Mesodermal cell (in vitro differentiated cells): ENCODE data around the gene PTF1A.

Source experiments
- H3K27ac ChIP-seq: 2 replicates; pipeline ENCODE4 v1.7.0; 2013; ENCODE audit warnings: mild to moderate bottlenecking, low read depth, low read length, moderate library complexity; ENCODE audit not compliant: severe bottlenecking
- H3K36me3 ChIP-seq: 2 replicates; pipeline ENCODE4 v1.7.1; 2013; ENCODE audit warnings: mild to moderate bottlenecking, low read length, moderate library complexity; ENCODE audit not compliant: control insufficient read depth, insufficient read depth
- H3K4me1 ChIP-seq: one replicate; pipeline ENCODE4 v1.7.1; 2013; ENCODE audit warnings: mild to moderate bottlenecking, low read length; ENCODE audit not compliant: insufficient read depth, control insufficient read depth, poor library complexity, severe bottlenecking
- H3K4me3 ChIP-seq: 2 replicates; pipeline ENCODE4 v1.7.0; 2013; ENCODE audit warnings: low read length, control low read depth, mild to moderate bottlenecking; ENCODE audit not compliant: insufficient read depth, poor library complexity, severe bottlenecking; ENCODE audit errors: extremely low read depth
- H3K9me3 ChIP-seq: 2 replicates; pipeline ENCODE4 v1.7.1; 2013; ENCODE audit warnings: mild to moderate bottlenecking, low read length, moderate library complexity; ENCODE audit not compliant: control insufficient read depth
- WGBS, 2 experiments: methylation state at CpG; one replicate each; pipeline ENCODE4 v1.1.5; 2013; ENCODE audit warnings: missing lambda C conversion rate in 2 of 2; ENCODE audit not compliant: insufficient coverage in 2 of 2; 5-methylcytosine and 5-hydroxymethylcytosine counted together

PTF1A gene

DNA sequence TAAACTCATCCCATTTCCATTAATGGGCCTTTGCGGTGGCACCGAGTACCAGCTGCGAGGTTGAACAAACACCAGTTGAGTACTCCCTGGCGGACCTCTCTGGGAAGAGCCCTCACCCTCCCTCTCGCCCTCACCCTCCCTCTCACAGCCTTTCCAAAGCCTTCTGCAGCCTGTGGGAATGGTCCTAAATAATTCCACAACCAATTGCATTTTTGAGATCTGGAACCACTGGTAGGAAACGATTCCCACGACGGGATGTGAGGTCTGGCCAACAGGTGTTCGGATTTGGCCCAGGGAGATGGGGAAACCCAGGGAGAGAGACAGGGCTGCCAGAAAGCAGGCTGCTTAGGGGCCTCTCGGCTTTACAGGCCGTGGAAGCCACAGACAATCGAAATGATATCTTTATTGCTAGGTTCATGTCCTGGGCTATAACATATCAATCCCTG, 5.3 kb downstream of the PTF1A start:
- no peaks in the 10 kb centered on the region for H3K36me3 ChIP-seq
- H3K4me3 ChIP-seq, result no peak overlapping the region
- no peaks in the 10 kb centered on the region for H3K4me1 ChIP-seq
- no peak overlapping the region for H3K27ac ChIP-seq
- H3K9me3 ChIP-seq, result no peaks in the 10 kb centered on the region
- WGBS, 2 experiments, result 14 to 15% methylated on average over 10 to 11 of the region's 12 CpGs

DNA sequence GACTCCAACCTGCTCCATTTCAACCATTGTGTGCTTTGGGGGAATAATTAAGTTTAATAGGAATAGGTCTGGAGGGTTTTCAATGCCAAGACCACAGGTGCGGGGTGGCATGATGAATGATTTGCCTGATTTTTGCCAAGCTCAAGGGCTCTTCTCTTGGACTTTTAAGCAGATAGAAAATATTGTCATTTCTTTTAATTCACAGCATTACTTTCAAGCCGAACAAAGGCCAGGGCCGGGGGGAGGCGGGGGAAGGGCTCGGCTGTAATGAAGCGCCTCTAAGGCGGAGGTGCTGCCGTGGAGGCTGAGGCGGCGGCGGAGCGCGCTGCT, 6.5 kb downstream of the PTF1A start:
- H3K4me1 ChIP-seq, result no peaks in the 10 kb centered on the region
- peak overlapping the region; percentile 28 for H3K4me3 ChIP-seq

DNA sequence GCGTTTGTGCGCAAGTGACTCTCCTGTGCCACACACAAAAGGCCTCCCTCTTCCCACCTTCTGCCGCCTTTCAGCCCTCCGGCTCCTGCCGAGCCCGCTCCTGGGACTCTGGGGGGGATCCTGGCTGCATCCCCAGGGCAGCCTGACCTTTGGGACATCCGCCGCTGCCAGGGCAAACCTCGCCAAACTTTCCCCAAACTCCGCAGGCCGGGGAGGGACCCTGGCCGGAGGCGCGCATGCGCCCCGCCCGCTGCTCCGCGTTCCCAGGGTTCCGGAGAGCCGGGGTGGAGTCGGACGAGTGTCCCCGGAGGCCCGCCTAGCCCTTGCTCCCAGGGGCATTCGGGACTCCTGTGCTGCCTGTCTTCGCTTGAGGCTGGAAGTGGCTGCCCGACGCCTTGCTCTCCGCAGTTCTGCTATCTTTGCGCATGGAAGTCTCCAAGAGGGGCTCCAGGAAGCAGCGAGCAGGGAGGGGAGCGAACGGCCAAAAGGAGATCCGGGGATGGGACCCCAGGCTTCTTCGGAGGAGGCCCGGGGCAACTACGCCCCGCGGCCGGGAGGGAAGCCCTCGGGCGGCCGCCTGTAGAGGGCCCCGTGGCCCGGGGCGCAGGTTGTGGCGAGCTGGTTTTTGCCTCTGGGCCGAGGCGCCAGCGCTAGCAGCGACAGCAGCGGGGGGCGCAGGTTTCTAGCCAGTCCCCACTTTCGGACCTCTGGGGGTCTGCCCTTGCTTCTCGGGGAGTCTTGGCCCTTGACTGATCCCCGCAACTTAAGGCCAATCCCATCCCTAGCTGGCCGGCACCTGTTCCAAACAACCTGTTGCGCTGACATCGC, 7.0 kb downstream of the PTF1A start:
- H3K36me3 ChIP-seq, result no peaks in the 10 kb centered on the region
- H3K27ac ChIP-seq, result no peak overlapping the region
- H3K9me3 ChIP-seq, result no peaks in the 10 kb centered on the region
- peak overlapping the region; percentile 28 for H3K4me3 ChIP-seq
- 0 to 1% methylated on average over 47 to 51 of the region's 60 CpGs for WGBS, 2 experiments
- no peaks in the 10 kb centered on the region for H3K4me1 ChIP-seq

More for the DNA sequence above, 6.5 kb downstream of the PTF1A start:
- no peaks in the 10 kb centered on the region for H3K9me3 ChIP-seq
- no peak overlapping the region for H3K27ac ChIP-seq
- H3K36me3 ChIP-seq, result no peaks in the 10 kb centered on the region
- WGBS, 2 experiments, result 2 to 3% methylated on average over 8 to 9 of the region's 13 CpGs

DNA sequence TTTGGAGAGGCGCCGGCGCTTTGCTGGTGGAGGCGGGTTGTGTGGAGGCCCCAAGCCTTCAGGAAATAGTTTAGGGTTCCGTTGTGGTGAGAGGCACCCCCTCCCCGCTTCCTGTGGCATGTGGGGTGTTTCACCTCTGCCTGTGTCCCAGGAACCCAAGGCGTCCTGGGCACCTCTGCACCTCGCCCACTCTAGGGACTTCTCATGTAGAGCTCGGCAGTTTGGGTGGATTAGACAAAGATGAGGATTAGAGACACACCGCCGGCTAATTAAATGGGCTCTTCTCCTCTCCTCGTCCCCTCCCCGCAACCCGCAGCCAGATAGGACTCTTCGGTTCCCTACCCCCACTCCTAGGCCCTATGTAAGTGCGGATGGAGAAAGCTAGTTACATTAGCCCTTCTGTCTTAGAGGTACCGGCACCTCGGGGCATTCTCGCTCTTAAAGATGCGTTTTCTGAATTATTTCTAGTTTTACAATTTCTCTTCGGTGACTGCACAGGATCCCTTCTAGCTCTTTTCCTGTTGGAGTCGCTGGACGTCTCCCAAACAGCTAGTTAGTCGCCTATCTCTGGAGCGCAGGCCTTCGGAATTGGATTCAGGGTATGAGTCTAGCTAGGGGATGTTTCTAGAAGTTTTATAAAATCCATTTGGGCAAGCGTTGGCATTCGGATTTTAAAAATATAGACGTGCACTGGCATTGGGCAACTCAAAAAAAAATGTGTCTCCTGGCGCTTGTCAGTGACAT, 7.8 kb downstream of the PTF1A start:
- WGBS, 2 experiments, result 2 to 3% methylated on average over 17 to 24 of the region's 30 CpGs
- no peaks in the 10 kb centered on the region for H3K9me3 ChIP-seq
- no peak overlapping the region for H3K27ac ChIP-seq
- no peaks in the 10 kb centered on the region for H3K4me1 ChIP-seq
- H3K4me3 ChIP-seq, result no peak overlapping the region
- H3K36me3 ChIP-seq, result no peaks in the 10 kb centered on the region

DNA sequence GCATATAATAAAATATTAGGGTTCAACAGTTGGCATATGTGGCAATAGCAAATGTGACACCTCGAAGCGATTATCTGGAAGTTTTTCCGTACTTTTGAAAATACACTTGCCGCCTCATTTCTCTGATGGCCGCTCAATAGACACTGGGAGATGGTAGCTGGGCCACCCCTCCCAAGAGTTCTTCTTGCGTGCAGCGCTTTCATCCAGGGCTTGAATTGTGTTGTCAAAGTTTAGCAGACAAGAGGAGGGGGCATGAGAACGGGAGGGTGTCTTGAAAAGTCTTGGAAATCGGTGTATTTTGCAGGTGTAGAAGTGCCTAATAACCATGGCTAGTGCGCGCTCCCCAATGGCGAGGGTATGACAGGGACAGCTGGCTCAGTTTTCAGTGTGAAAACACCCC, 8.5 kb downstream of the PTF1A start:
- H3K4me1 ChIP-seq, result no peaks in the 10 kb centered on the region
- no peaks in the 10 kb centered on the region for H3K9me3 ChIP-seq
- WGBS, 2 experiments, result 15 to 25% methylated on average over 9 to 10 of the region's 12 CpGs
- H3K27ac ChIP-seq, result no peak overlapping the region
- H3K4me3 ChIP-seq, result no peak overlapping the region
- H3K36me3 ChIP-seq, result no peaks in the 10 kb centered on the region

DNA sequence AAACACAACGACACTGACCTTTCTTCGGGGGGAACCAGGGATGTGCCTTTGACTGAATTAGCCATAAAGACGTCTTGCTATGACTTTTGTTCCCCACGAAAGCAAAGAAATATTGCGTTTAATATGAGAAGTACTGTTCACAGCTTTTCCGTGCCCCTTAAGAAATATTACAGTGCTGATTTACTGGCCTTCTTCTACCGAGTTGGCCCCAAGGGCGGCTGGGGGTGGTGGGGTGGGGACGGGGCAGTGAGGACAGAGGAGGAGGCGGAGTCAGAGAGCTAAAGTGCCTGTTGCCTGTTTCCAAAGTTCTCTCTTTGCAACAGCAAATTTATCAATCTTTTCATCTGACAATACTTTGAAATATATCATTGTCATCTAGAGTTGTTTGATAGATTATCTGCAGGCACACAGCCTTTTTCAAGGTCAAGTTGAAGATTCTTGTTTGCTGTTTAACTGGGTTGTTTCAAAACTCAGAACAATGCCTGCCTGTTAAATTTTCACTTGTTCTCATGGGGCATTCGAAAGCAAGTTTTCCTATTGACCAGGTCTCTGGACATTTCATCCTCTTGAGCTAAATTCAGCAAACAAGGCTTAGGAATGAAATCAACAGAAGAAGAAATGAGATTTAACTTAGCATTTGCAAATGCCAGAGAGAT, 9.0 kb downstream of the PTF1A start:
- Histone ChIP-seq H3K4me3 (no peak overlapping the region), H3K4me1 (no peaks in the 10 kb centered on the region), H3K36me3 (no peaks in the 10 kb centered on the region), H3K27ac (no peak overlapping the region), H3K9me3 (no peaks in the 10 kb centered on the region)
- WGBS, 2 experiments, result 10 to 11% methylated on average over 3 to 7 of the region's 11 CpGs

DNA sequence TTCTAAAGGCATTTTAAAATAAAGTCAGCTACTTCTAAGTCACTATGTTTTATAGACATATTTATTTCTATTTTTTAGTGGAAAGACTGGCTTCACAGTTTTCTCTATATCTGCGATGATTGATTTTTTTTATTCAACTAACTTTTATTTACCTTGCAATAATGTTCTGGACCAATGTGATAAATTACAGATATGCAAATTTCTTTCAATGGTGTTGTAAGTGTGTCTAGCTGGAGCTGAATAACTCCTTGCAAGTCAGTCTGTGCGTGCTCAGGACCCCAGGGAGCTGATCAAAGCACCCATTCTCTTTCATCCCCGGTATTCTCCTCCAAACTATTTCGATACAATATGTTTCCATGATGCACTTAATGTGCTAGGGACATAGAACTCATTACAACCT, 9.7 kb downstream of the PTF1A start:
- no peak overlapping the region for H3K27ac ChIP-seq
- no peak overlapping the region for H3K4me3 ChIP-seq
- 17% methylated on average over 3 of the region's 4 CpGs; no CpG with 5 or more reads in 1 of the 2 experiments for WGBS, 2 experiments
- no peaks in the 10 kb centered on the region for H3K36me3 ChIP-seq
- H3K4me1 ChIP-seq, result no peaks in the 10 kb centered on the region
- no peaks in the 10 kb centered on the region for H3K9me3 ChIP-seq

DNA sequence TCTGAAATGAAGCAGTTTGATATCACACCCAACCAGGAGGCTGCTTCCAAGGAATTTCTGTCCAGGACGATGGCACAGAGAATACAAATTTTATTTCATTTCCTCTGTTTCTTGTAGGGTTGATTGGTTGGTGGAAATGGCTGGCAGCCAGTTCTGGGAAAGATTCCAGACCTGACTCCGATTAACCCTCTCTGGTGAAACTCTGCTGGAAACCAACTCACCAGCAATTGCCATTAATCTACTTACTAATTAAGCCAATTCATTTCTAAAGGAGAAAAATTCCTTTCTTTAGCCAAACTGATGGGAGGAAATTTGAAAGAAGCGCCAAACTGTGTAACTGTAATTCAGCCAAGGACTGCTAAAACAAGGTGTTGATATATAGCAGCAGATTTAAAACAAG, 10.7 kb downstream of the PTF1A start:
- no peak overlapping the region for H3K27ac ChIP-seq
- no peaks in the 10 kb centered on the region for H3K9me3 ChIP-seq
- H3K36me3 ChIP-seq, result no peaks in the 10 kb centered on the region
- H3K4me3 ChIP-seq, result no peak overlapping the region
- no peaks in the 10 kb centered on the region for H3K4me1 ChIP-seq
- 60% methylated on average over 1 of the region's 3 CpGs; no CpG with 5 or more reads in 1 of the 2 experiments for WGBS, 2 experiments

DNA sequence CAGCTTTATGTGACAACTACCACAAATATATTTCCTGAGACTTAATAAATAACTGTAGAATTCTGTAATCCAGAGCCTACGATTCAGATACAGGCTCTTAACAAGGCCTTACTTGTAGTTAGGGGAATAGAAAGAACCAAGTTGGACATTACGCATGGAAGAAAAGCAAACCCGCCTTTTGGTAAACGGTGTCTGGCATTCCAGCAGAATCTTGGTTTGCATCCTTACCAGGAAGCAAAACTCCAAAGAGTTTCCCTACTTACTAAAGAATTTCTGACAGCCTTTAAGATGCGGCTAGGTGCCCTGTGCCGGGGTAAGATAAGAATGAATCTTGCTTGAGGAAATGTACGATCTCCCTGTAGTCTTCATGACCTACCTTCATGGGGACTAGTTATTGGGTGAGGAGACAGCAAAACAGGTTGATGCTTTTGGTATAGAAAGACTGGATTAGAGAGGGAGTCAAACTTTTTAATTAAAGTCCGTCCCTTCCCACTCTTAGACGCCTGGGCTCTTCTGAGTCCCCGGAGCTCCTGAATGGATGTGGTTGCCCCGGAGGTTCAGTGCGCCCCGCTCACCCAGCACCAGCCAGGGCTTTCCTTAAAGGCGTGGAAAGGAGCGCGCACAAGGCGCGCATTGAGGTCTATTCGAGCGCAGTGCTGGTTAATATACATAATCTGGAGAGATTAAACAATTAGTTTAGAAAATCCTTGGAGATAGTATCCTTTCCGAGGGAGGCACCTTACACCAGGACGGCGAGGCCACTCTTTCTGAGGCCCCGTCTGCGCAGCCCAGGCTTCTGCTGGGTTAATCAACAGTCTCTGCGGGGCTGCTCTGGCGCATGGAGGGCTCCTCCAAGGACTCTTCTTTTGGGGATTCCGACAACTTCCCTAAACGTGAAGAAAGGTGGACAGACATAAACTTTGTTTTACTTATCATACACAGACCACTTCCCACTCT, 11.5 kb downstream of the PTF1A start:
- no peaks in the 10 kb centered on the region for H3K9me3 ChIP-seq
- no peaks in the 10 kb centered on the region for H3K36me3 ChIP-seq
- no peaks in the 10 kb centered on the region for H3K4me1 ChIP-seq
- no peak overlapping the region for H3K4me3 ChIP-seq
- 76% methylated on average over 26 of the region's 29 CpGs for WGBS, 2 experiments
- no peak overlapping the region for H3K27ac ChIP-seq

DNA sequence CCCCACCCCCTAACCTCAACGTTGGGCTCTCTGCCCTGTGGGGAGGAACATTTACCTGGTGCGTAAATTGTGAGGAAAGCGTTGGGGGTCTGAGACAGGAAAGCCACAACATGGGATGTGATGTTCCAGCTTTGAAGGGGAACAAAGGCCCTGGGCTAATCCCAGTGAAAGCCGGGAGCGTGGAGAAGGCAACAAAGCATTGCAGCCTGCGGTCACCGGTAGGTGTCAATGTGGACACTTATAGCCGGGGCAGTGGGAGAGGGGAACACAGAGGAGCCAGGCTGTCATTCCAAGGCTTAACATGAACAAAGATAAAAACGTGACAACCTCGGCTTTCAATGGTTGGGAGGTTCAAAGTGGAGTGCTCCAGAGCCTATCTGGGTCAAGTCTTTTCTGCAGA, 12.7 kb downstream of the PTF1A start:
- Histone ChIP-seq H3K9me3 (no peaks in the 10 kb centered on the region), H3K36me3 (no peaks in the 10 kb centered on the region), H3K4me1 (no peaks in the 10 kb centered on the region), H3K27ac (no peak overlapping the region), H3K4me3 (no peak overlapping the region)
- WGBS, 2 experiments, result 19 to 29% methylated on average over 7 to 9 of the region's 10 CpGs
